CD4-positive, CD25-positive, alpha-beta regulatory T cell (primary cell): ENCODE measurements around the gene CABLES1. TPM values are rescaled to one million over a fixed set of nuclear protein-coding genes. Genes with fewer than 3 reads are reported as not detected.
"Not testable (repeated sequence)": the region's sequence is repeated elsewhere in the genome, so short reads cannot be mapped to it uniquely, and the experiment has no call there.

Experiments used
- ATAC-seq, 2 donors: fragments of 150-1000 bp; cut with Tn5 transposase; one replicate each; pipeline ENCODE4 v1.10.0; 2021; ENCODE audit warnings: low read depth in 2 of 2, moderate number of reproducible peaks in 2 of 2, moderate library complexity in 1 of 2
- DNase-seq, 3 donors: peaks; one replicate each; pipeline versions ENCODE4 v3.0.0 to v3.0.0-alpha.2; 2012 to 2022; ENCODE audit warnings: mixed read lengths in 1 of 3
- H3K27ac ChIP-seq: one replicate; pipeline ENCODE4 v1.7.0; 2013; ENCODE audit warnings: mild to moderate bottlenecking, low read length; ENCODE audit not compliant: insufficient read depth, poor library complexity, severe bottlenecking
- H3K27me3 ChIP-seq: one replicate; pipeline ENCODE4 v1.7.0; 2013; ENCODE audit warnings: low read length; ENCODE audit not compliant: control insufficient read depth, insufficient read depth
- H3K36me3 ChIP-seq: one replicate; pipeline ENCODE4 v1.7.0; 2013; ENCODE audit warnings: mild to moderate bottlenecking, low read length, moderate library complexity; ENCODE audit not compliant: control insufficient read depth, insufficient read depth
- H3K4me1 ChIP-seq: 2 replicates; pipeline ENCODE4 v1.7.0; 2013; ENCODE audit warnings: mild to moderate bottlenecking, low read length; ENCODE audit not compliant: insufficient read depth, control insufficient read depth, poor library complexity, severe bottlenecking
- H3K4me3 ChIP-seq: one replicate; pipeline ENCODE4 v1.7.0; 2013; ENCODE audit warnings: low read depth, mild to moderate bottlenecking, low read length, moderate library complexity
- H3K9me3 ChIP-seq, 2 experiments: 1 replicate in 1 of 2; 2 replicates in 1 of 2; pipeline ENCODE4 v1.7.0; 2013; ENCODE audit warnings: low read length in 2 of 2, mild to moderate bottlenecking in 1 of 2, moderate library complexity in 1 of 2; ENCODE audit not compliant: control insufficient read depth in 2 of 2
- H3K27ac Mint-ChIP-seq, 3 donors: one replicate each; pipeline ENCODE4 v1.8.0; 2020 to 2022; ENCODE audit warnings: mild to moderate bottlenecking in 3 of 3, mixed read lengths in 3 of 3, moderate library complexity in 2 of 3
- H3K27me3 Mint-ChIP-seq: one replicate; pipeline ENCODE4 v1.8.0; 2022; ENCODE audit warnings: mild to moderate bottlenecking, mixed read lengths
- H3K36me3 Mint-ChIP-seq: one replicate; pipeline ENCODE4 v1.8.0; 2020; ENCODE audit warnings: mixed read lengths
- H3K4me1 Mint-ChIP-seq, 4 donors: one replicate each; pipeline ENCODE4 v1.8.0; 2020 to 2022; ENCODE audit warnings: mixed read lengths in 4 of 4, mild to moderate bottlenecking in 1 of 4
- H3K4me3 Mint-ChIP-seq, 4 donors: one replicate each; pipeline ENCODE4 v1.8.0; 2020 to 2022; ENCODE audit warnings: mild to moderate bottlenecking in 4 of 4, mixed read lengths in 4 of 4, moderate library complexity in 3 of 4
- H3K9me3 Mint-ChIP-seq, 7 donors: one replicate each; pipeline ENCODE4 v1.8.0; 2020 to 2022; ENCODE audit warnings: mixed read lengths in 7 of 7, mild to moderate bottlenecking in 3 of 7, moderate library complexity in 2 of 7
- polyA plus RNA-seq, 4 donors: library from polyadenylated mRNA; unstranded; fragments of 300-500 nt; fragmentation: Illumina TruSeq; gene quantifications; one replicate each; pipeline ENCODE4 v1.2.3, GENCODE V29; 2021
- total RNA-seq: library from RNA; stranded (reverse); gene quantifications from one replicate; pipeline ENCODE4 v1.2.3, GENCODE V29; 2022

CABLES1 gene
- total and polyA plus RNA-seq, 5 donors from 2014 or later: 0.46 to 5.4 TPM; not detected in 3

- H3K4me1 ChIP-seq: no peaks in the 10 kb centered on the region
- H3K4me3 ChIP-seq: no peak overlapping the region
- H3K27me3 ChIP-seq: no peaks in the 10 kb centered on the region
- H3K4me3 Mint-ChIP-seq: no peak overlapping the region
- H3K36me3 Mint-ChIP-seq: peaks cover 4% of the 10 kb centered on the region
- H3K36me3 ChIP-seq: no peaks in the 10 kb centered on the region
- H3K4me1 Mint-ChIP-seq: no peaks in the 10 kb centered on the region
- no peaks in the 10 kb centered on the region for H3K9me3 ChIP-seq
- H3K27me3 Mint-ChIP-seq: peaks cover 12% of the 10 kb centered on the region
- no peaks in the 10 kb centered on the region for H3K9me3 Mint-ChIP-seq
- H3K27ac ChIP-seq: no peak overlapping the region
- DNase-seq (no peak), ATAC-seq (no peak)
- no peak overlapping the region for H3K27ac Mint-ChIP-seq
Measured at GRCh38 chr18:23156134-23156533, 20.8 kb downstream of the CABLES1 start.

- Mint-ChIP-seq H3K27me3 (peaks cover 12% of the 10 kb centered on the region), H3K36me3 (no peaks in the 10 kb centered on the region)
Measured at GRCh38 chr18:23158058-23158457, 22.8 kb downstream of the CABLES1 start.

GRCh38 chr18:23158884-23159283 is 23.6 kb downstream of the CABLES1 start:
- H3K4me1 Mint-ChIP-seq, H3K36me3 Mint-ChIP-seq, H3K27me3 ChIP-seq, H3K4me3 Mint-ChIP-seq, H3K9me3 Mint-ChIP-seq, ATAC-seq, H3K4me3 ChIP-seq, H3K27ac ChIP-seq, H3K9me3 ChIP-seq, H3K36me3 ChIP-seq, H3K27ac Mint-ChIP-seq, H3K4me1 ChIP-seq, DNase-seq: not testable (repeated sequence)
- peaks cover 12% of the 10 kb centered on the region for H3K27me3 Mint-ChIP-seq

More at GRCh38 chr18:23158058-23158457, 22.8 kb downstream of the CABLES1 start:
- no peak overlapping the region for H3K27ac ChIP-seq
- DNase-seq (no peak), ATAC-seq (no peak)
- H3K4me3 ChIP-seq: no peak overlapping the region
- Mint-ChIP-seq H3K27ac (no peak overlapping the region), H3K4me3 (no peak overlapping the region), H3K4me1 (no peaks in the 10 kb centered on the region), H3K9me3 (peaks cover 0 to 2% (median 0%) of the 10 kb centered on the region in 7 donors)
- H3K4me1 ChIP-seq: no peaks in the 10 kb centered on the region
- H3K36me3 ChIP-seq: no peaks in the 10 kb centered on the region
- no peaks in the 10 kb centered on the region for H3K27me3 ChIP-seq
- H3K9me3 ChIP-seq: no peaks in the 10 kb centered on the region

- DNase-seq (no peak), ATAC-seq (no peak)
- Mint-ChIP-seq H3K27ac (no peak overlapping the region), H3K4me3 (no peak overlapping the region), H3K9me3 (peaks cover 0 to 2% (median 0%) of the 10 kb centered on the region in 7 donors), H3K4me1 (no peaks in the 10 kb centered on the region), H3K36me3 (no peaks in the 10 kb centered on the region), H3K27me3 (peaks cover 12% of the 10 kb centered on the region)
- Histone ChIP-seq H3K36me3 (no peaks in the 10 kb centered on the region), H3K4me1 (no peaks in the 10 kb centered on the region), H3K9me3 (no peaks in the 10 kb centered on the region), H3K27ac (no peak overlapping the region), H3K27me3 (no peaks in the 10 kb centered on the region), H3K4me3 (no peak overlapping the region)
Measured at GRCh38 chr18:23159344-23159743, 24.1 kb downstream of the CABLES1 start.

- H3K27ac ChIP-seq: no peak overlapping the region
Measured at GRCh38 chr18:23162473-23162872, 27.2 kb downstream of the CABLES1 start.

GRCh38 chr18:23163786-23164533 is 28.7 kb downstream of the CABLES1 start:
- Histone ChIP-seq H3K36me3 (no peaks in the 10 kb centered on the region), H3K4me1 (no peaks in the 10 kb centered on the region), H3K27me3 (no peaks in the 10 kb centered on the region), H3K27ac (no peak overlapping the region), H3K9me3 (no peaks in the 10 kb centered on the region), H3K4me3 (no peak overlapping the region)
- DNase-seq (no peak), ATAC-seq (no peak)
- Mint-ChIP-seq H3K4me3 (no peak overlapping the region), H3K27me3 (peaks cover 4% of the 10 kb centered on the region), H3K27ac (no peak overlapping the region), H3K36me3 (no peaks in the 10 kb centered on the region), H3K9me3 (peaks cover 0 to 2% (median 0%) of the 10 kb centered on the region in 7 donors), H3K4me1 (no peaks in the 10 kb centered on the region)

More at GRCh38 chr18:23162473-23162872, 27.2 kb downstream of the CABLES1 start:
- Mint-ChIP-seq H3K27me3 (peaks cover 4% of the 10 kb centered on the region), H3K9me3 (peaks cover 0 to 2% (median 0%) of the 10 kb centered on the region in 7 donors), H3K4me3 (no peak overlapping the region), H3K4me1 (no peaks in the 10 kb centered on the region), H3K27ac (peak overlapping the region in 1 of 3 donors; percentile 8), H3K36me3 (no peaks in the 10 kb centered on the region)
- DNase-seq (no peak), ATAC-seq (no peak)
- H3K9me3 ChIP-seq: no peaks in the 10 kb centered on the region
- no peaks in the 10 kb centered on the region for H3K36me3 ChIP-seq
- H3K4me3 ChIP-seq: no peak overlapping the region
- H3K27me3 ChIP-seq: no peaks in the 10 kb centered on the region
- no peaks in the 10 kb centered on the region for H3K4me1 ChIP-seq

GRCh38 chr18:23165271-23166068 is 30.2 kb downstream of the CABLES1 start:
- Histone ChIP-seq H3K4me3 (no peak overlapping the region), H3K9me3 (no peaks in the 10 kb centered on the region), H3K27ac (no peak overlapping the region), H3K27me3 (no peaks in the 10 kb centered on the region), H3K36me3 (no peaks in the 10 kb centered on the region), H3K4me1 (no peaks in the 10 kb centered on the region)
- Mint-ChIP-seq H3K4me3 (no peak overlapping the region), H3K9me3 (peaks cover 0 to 2% (median 0%) of the 10 kb centered on the region in 7 donors), H3K27ac (peak overlapping the region in 1 of 3 donors; percentile 56), H3K4me1 (no peaks in the 10 kb centered on the region), H3K27me3 (peaks cover 4% of the 10 kb centered on the region), H3K36me3 (no peaks in the 10 kb centered on the region)
- ATAC-seq (no peak), DNase-seq (no peak)
